Natural killer cell treated with Interleukin-12 subunit alpha and Interleukin-12 subunit beta and Interleukin-15 and Interleukin-18, amount 100 ng/mL, for 72 hours (primary cell): Measurements from ENCODE around the gene CNPPD1. TPM values are rescaled to one million over a fixed set of nuclear protein-coding genes. Genes with fewer than 3 reads are reported as not detected.

Experiments
- ATAC-seq, 2 donors: fragments of 150-1000 bp; cut with Tn5 transposase in 1 of 2; sonication (Bioruptor Pico), chemical (Tn5 transposase) in 1 of 2; 2 replicates each; pipeline ENCODE4 v1.10.0; 2021
- DNase-seq: peaks from one replicate; pipeline ENCODE4 v3.0.0; 2022; ENCODE audit warnings: low spot score
- H3K27ac Mint-ChIP-seq, 2 donors: 1 replicate in 1 of 2; 2 replicates in 1 of 2; pipeline ENCODE4 v1.8.0; 2022; ENCODE audit warnings: mixed read lengths in 2 of 2, mild to moderate bottlenecking in 1 of 2, moderate library complexity in 1 of 2
- H3K27me3 Mint-ChIP-seq, 2 donors: 1 replicate in 1 of 2; 2 replicates in 1 of 2; pipeline ENCODE4 v1.8.0; 2022; ENCODE audit warnings: mixed read lengths in 2 of 2
- H3K36me3 Mint-ChIP-seq: one replicate; pipeline ENCODE4 v1.8.0; 2022; ENCODE audit warnings: mixed read lengths
- H3K4me1 Mint-ChIP-seq, 2 donors: 1 replicate in 1 of 2; 2 replicates in 1 of 2; pipeline ENCODE4 v1.8.0; 2022; ENCODE audit warnings: low read depth in 2 of 2, mixed read lengths in 2 of 2, mild to moderate bottlenecking in 1 of 2
- H3K4me3 Mint-ChIP-seq: one replicate; pipeline ENCODE4 v1.8.0; 2022; ENCODE audit warnings: mixed read lengths
- H3K9me3 Mint-ChIP-seq: 2 replicates; pipeline ENCODE4 v1.8.0; 2022; ENCODE audit warnings: mixed read lengths
- total RNA-seq, 2 donors: library from RNA; stranded (reverse); gene quantifications; one replicate each; pipeline ENCODE4 v1.2.3, GENCODE V29; 2022

CNPPD1 gene
- total RNA-seq, 2 donors from 2014 or later, result 60.8 to 68.5 TPM

DNA sequence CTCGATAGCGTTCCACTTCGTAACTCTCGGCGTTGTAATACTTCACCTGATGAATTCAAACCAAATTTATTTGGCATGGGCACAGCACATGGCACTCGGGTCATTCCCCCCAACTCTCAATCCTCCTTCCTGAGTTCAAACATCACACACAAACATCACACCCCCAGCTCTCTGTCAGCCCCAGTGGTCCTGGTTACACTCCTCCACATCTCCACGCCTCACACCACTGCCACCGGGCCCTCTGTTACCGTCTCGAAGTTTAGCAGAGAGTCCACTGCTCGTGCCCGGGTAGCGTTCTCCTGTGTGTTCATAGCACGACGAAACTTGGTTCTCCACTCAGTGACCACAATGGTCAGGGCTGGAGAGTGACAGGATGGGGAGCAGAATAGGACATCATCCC, 37.4 kb upstream of the CNPPD1 start:
- ATAC-seq, result no peak
- no peaks in the 10 kb centered on the region for H3K27me3 Mint-ChIP-seq
- H3K4me3 Mint-ChIP-seq, result no peak overlapping the region
- H3K27ac Mint-ChIP-seq, result no peak overlapping the region
- DNase-seq, result no peak
- no peaks in the 10 kb centered on the region for H3K9me3 Mint-ChIP-seq
- no peaks in the 10 kb centered on the region for H3K36me3 Mint-ChIP-seq
- peaks cover 4 to 27% of the 10 kb centered on the region in 2 donors for H3K4me1 Mint-ChIP-seq

DNA sequence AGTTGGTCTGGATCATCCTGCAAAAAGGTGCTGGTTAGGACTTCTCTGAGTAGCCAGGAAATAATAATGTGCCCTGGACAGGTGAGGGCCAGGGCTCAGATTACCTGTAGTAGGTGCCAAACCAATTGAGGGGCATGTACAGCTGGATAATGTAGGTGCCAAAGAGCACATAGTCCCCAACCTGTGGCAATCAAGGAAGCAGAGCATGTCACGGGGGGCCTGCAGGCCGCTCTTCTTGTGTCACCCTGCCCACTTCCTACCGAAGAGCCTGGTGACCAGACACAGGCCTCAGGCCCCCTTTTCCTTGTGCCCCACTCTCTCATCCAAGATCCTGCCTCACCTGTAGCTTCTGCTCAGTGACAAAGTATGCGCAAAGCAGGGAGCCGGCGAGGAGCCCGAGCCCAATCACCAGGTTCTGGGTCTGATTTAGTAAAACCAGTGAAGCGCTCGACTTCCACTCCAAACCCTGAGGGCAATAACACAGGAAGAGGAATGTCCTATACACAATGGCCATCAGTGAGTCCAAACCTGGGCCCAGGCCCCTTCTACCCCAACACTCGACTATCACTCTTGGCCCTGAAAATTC, 36.9 kb upstream of the CNPPD1 start:
- ATAC-seq, result no peak
- no peaks in the 10 kb centered on the region for H3K9me3 Mint-ChIP-seq
- DNase-seq, result no peak
- H3K4me3 Mint-ChIP-seq, result no peak overlapping the region
- peaks cover 5 to 24% of the 10 kb centered on the region in 2 donors for H3K4me1 Mint-ChIP-seq
- no peaks in the 10 kb centered on the region for H3K27me3 Mint-ChIP-seq
- H3K27ac Mint-ChIP-seq, result no peak overlapping the region
- no peaks in the 10 kb centered on the region for H3K36me3 Mint-ChIP-seq

- Mint-ChIP-seq H3K27ac (no peak overlapping the region), H3K9me3 (no peaks in the 10 kb centered on the region), H3K36me3 (no peaks in the 10 kb centered on the region), H3K27me3 (no peaks in the 10 kb centered on the region), H3K4me3 (no peak overlapping the region), H3K4me1 (peaks cover 10 to 26% of the 10 kb centered on the region in 2 donors)
- DNase-seq (no peak), ATAC-seq (no peak)
Observed at GRCh38 chr2:219213026-219213415, 36.3 kb upstream of the CNPPD1 start.

- Mint-ChIP-seq H3K27me3 (no peaks in the 10 kb centered on the region), H3K9me3 (no peaks in the 10 kb centered on the region), H3K4me1 (peaks cover 20 to 23% of the 10 kb centered on the region in 2 donors), H3K36me3 (no peaks in the 10 kb centered on the region), H3K4me3 (no peak overlapping the region), H3K27ac (peak overlapping the region in 1 of 2 donors; percentile 62)
- ATAC-seq, result no peak
- DNase-seq, result no peak
Observed at GRCh38 chr2:219210886-219211362, 34.2 kb upstream of the CNPPD1 start.

GRCh38 chr2:219210196-219210885, 33.6 kb upstream of the CNPPD1 start:
- Mint-ChIP-seq H3K4me3 (peak overlapping the region; percentile 33), H3K36me3 (no peaks in the 10 kb centered on the region), H3K27ac (peak overlapping the region; percentile 62 to 70), H3K27me3 (no peaks in the 10 kb centered on the region), H3K4me1 (peaks cover 21 to 23% of the 10 kb centered on the region in 2 donors), H3K9me3 (no peaks in the 10 kb centered on the region)
- DNase-seq (no peak), ATAC-seq (no peak)

- peak overlapping the region; percentile 33 for H3K4me3 Mint-ChIP-seq
- H3K4me1 Mint-ChIP-seq, result peaks cover 20 to 21% of the 10 kb centered on the region in 2 donors
- H3K9me3 Mint-ChIP-seq, result no peaks in the 10 kb centered on the region
- no peaks in the 10 kb centered on the region for H3K36me3 Mint-ChIP-seq
- H3K27me3 Mint-ChIP-seq, result no peaks in the 10 kb centered on the region
- peak overlapping the region; percentile 62 to 70 for H3K27ac Mint-ChIP-seq
- ATAC-seq, result no peak
- DNase-seq, result no peak
Observed at GRCh38 chr2:219209236-219210195, 32.8 kb upstream of the CNPPD1 start.

GRCh38 chr2:219207884-219208740, 31.4 kb upstream of the CNPPD1 start:
- H3K4me1 Mint-ChIP-seq, result peaks cover 20 to 21% of the 10 kb centered on the region in 2 donors
- no peaks in the 10 kb centered on the region for H3K27me3 Mint-ChIP-seq
- no peaks in the 10 kb centered on the region for H3K36me3 Mint-ChIP-seq
- no peaks in the 10 kb centered on the region for H3K9me3 Mint-ChIP-seq
- no peak for ATAC-seq
- peak overlapping the region; percentile 63 to 73 for H3K27ac Mint-ChIP-seq
- no peak for DNase-seq
- H3K4me3 Mint-ChIP-seq, result peak overlapping the region; percentile 82

DNA sequence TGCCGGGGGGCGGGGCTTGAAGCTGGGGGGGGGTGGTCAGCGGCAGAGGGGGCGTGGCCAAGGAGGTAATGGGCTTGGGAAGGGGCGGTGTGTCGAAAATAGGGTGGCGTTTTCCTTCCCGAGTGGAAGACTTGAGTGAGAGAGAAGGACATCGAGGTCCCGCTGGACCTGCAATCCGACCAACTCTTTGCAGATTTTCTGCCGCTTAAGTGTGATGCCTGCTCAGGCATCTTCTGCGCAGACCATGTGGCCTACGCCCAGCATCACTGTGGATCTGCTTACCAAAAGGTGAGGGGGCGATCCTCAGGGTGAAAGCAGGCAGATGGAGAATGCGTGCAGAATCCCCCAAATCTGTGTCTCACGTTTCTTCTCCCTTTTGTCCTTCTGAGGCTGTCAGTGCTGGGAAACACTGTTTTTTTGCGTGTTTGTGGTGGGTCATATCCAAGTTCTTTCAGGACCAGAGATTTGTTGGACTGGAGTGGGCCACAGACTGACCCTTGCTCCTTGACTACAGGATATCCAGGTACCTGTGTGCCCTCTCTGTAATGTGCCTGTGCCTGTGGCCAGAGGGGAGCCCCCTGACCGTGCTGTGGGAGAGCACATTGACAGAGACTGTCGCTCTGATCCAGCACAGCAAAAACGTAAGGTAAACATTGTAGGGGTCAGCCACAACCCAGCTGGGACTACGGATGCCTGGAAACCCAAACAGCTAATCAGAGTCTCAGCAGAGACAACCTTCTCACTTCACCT, 30.6 kb upstream of the CNPPD1 start:
- H3K4me3 Mint-ChIP-seq, result peak overlapping the region; percentile 82
- peak overlapping the region; percentile 63 to 73 for H3K27ac Mint-ChIP-seq
- DNase-seq, result no peak
- H3K36me3 Mint-ChIP-seq, result no peaks in the 10 kb centered on the region
- H3K9me3 Mint-ChIP-seq, result no peaks in the 10 kb centered on the region
- no peaks in the 10 kb centered on the region for H3K27me3 Mint-ChIP-seq
- no peak for ATAC-seq
- peaks cover 20 to 21% of the 10 kb centered on the region in 2 donors for H3K4me1 Mint-ChIP-seq

DNA sequence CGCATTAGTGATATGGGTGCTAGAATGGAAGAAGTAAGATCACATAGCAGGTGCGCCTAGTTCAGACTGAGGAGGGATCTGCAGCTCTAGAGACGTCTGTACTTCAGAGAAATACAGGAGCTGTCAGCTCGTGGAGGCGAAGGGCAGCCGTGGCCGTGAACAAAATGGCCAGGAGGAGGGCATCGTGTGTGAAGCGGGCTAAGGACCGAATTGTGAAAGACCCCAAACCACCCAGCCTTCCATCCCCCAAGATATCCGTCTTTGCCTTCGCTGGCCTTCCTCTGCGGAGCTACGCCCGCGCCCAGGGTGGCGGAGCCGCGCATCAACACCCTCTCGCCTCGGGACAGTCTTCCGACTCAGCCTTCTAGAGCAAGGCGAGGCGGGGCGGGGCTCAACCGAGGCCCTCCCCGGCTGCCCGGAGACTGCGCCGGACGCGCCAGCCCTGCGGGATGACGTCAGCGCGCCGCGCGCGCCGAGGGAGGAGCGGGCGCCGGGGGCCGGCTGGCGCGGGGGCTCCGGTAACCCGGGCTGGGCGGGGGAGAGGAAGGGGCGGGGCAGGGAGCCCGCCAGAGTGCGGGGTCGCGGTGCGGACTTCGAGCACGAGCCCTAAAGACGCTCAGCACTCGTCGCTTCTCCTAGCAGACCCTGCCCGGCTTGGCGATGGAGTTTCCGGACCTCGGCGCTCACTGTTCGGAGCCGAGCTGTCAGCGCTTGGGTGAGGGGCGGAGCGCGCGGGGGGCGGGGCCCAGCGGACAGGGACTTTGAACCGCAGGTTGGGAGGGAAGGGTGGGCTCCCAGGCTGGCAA, 29.8 kb upstream of the CNPPD1 start, which contains the start of gene ZFAND2B:
TSS of gene ZFAND2B (plus strand) at position 455 of the 806 bp plus-strand sequence. CDS start at position 661, 206 bp downstream.
- peak within 1 kb of the TSS; percentile 88 to 96 for H3K27ac Mint-ChIP-seq
- peak; percentile 96 for DNase-seq
- no peaks in the 10 kb centered on the region for H3K27me3 Mint-ChIP-seq
- no peaks in the 10 kb centered on the region for H3K36me3 Mint-ChIP-seq
- peak within 1 kb of the TSS; percentile 82 for H3K4me3 Mint-ChIP-seq
- ATAC-seq, result peak; percentile 98
- no peaks in the 10 kb centered on the region for H3K9me3 Mint-ChIP-seq
- peaks cover 20 to 21% of the 10 kb centered on the region in 2 donors for H3K4me1 Mint-ChIP-seq

- Mint-ChIP-seq H3K36me3 (no peaks in the 10 kb centered on the region), H3K27me3 (no peaks in the 10 kb centered on the region), H3K4me3 (peak overlapping the region; percentile 82), H3K27ac (peak overlapping the region; percentile 88 to 96), H3K4me1 (peaks cover 17 to 21% of the 10 kb centered on the region in 2 donors), H3K9me3 (no peaks in the 10 kb centered on the region)
- DNase-seq (no peak), ATAC-seq (no peak)
Observed at GRCh38 chr2:219205981-219206327, 29.2 kb upstream of the CNPPD1 start.

GRCh38 chr2:219205165-219205538, 28.4 kb upstream of the CNPPD1 start:
- H3K27me3 Mint-ChIP-seq, result no peaks in the 10 kb centered on the region
- peaks cover 24 to 27% of the 10 kb centered on the region in 2 donors for H3K4me1 Mint-ChIP-seq
- H3K4me3 Mint-ChIP-seq, result peak overlapping the region; percentile 82
- ATAC-seq (no peak), DNase-seq (no peak)
- peak overlapping the region; percentile 88 to 96 for H3K27ac Mint-ChIP-seq
- H3K36me3 Mint-ChIP-seq, result no peaks in the 10 kb centered on the region
- no peaks in the 10 kb centered on the region for H3K9me3 Mint-ChIP-seq
